Left hindlimb (tissue), 1 donor: ENCODE measurements around the gene RIN3.

Experiments
- DNase-seq: peaks from one replicate; pipeline ENCODE4 v3.0.0-alpha.2; 2018

Gene RIN3

DNA sequence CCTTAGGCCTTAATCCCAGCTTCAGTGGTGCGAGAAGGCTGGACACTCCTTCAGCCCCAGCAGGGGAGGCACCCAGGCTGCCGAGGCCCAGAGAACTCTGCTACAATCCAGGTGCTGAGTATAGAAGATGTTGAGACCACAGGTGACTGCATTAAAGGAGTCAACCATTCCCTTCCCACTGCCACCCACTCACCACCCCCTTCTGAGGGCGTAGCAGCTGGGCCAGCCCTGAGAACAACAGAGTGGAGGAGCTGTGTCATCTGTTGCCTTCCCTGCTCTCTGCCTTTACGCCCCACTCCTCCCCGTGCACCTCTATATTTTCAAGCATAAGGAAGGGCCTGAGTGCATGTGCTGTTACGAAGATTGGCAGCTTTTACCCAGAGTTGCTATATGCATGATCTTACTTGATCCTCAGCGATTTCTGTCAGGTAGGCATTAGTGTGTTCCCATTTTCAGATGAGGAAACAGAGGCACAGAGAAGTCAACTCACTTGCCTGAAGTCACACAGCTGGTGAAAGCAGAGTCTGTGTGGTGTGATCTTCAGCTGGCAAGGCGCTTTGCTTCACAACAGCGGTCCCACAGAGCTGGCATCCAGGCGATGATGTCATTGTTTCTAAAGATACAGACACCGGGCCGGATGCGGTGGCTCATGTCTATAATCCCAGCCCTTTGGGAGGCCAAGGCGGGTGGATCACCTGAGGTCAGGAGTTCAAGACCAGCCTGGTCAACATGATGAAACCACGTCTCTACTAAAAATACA lies 46.7 kb downstream of the RIN3 start:
- DNase-seq, result no peak

GRCh38 chr14:92561906-92562479 lies 48.4 kb downstream of the RIN3 start:
- no peak for DNase-seq

DNA sequence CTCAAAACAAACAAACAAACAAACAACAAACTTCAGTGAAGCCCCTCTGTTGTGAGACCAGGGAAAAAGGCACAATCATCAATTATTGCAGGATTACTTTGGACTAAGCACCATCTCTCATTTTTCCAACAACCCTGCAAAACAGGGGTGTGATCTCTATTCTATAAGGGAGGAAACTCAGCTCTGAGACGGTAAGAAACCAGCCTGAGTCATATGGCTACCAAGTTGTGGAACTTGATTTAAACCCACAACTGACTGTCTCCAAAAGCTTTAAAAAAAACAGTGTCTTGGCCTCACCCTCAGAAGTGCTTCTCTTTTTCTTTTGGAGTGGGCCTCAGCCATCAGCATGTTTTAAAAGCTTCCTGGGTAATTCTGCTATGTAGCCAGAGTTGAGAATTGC lies 49.8 kb downstream of the RIN3 start:
- no peak for DNase-seq

GRCh38 chr14:92563765-92564285 lies 50.2 kb downstream of the RIN3 start:
- no peak for DNase-seq

GRCh38 chr14:92564344-92565039 lies 50.9 kb downstream of the RIN3 start:
- no peak for DNase-seq

GRCh38 chr14:92565040-92565717 lies 51.6 kb downstream of the RIN3 start:
- DNase-seq, result no peak

DNA sequence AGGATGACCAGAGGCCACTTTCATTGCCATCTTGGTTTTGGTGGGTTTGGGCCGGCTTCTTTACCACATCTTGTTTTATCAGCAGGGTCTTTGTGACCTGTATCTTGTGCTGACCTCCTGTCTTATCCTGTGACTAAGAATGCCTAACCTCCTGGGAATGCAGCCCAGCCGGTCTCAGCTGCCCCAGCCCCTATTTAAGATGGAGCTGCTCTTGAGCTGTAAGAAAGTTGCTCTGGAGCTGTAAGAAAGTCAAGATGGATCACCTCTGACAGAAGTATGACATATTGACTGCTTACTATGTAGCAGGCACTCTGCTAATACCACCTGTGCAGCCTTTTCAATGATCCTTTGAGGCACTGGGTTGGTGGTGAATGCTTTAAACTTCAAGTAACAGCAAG lies 52.1 kb downstream of the RIN3 start:
- no peak for DNase-seq

GRCh38 chr14:92567173-92567725 lies 53.7 kb downstream of the RIN3 start:
- no peak for DNase-seq

GRCh38 chr14:92568621-92569479 lies 55.3 kb downstream of the RIN3 start:
- peak; percentile 15 for DNase-seq

- DNase-seq, result no peak
These were observed 57.2 kb downstream of the RIN3 start for GRCh38 chr14:92570674-92571262.

GRCh38 chr14:92572050-92572449 lies 58.5 kb downstream of the RIN3 start:
- DNase-seq, result no peak

GRCh38 chr14:92573761-92574498 lies 60.3 kb downstream of the RIN3 start:
- DNase-seq, result no peak

GRCh38 chr14:92575061-92575747 lies 61.6 kb downstream of the RIN3 start:
- DNase-seq, result no peak

- no peak for DNase-seq
These were observed 62.2 kb downstream of the RIN3 start for GRCh38 chr14:92575748-92576303.

- DNase-seq, result no peak
These were observed 63.8 kb downstream of the RIN3 start for GRCh38 chr14:92577321-92577742.

DNA sequence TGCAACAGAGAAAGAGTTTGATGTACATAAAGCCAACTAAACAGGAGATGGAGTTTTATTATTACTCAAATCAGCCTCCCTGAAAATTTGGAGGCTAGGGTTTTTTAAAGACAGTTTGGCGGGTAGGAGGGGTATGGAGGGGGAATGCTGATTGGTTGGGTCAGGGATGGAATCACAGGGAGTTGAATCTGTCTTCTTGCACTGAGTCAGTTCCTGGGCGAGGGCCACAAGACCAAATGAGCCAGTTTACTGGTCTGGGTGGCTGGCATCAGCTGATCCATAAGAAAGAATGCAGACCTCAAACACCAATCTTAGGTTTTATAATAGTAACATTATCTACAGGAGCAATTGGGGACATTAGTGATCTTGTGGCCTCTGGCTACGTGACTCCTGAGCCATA lies 64.9 kb downstream of the RIN3 start:
- DNase-seq, result no peak

DNA sequence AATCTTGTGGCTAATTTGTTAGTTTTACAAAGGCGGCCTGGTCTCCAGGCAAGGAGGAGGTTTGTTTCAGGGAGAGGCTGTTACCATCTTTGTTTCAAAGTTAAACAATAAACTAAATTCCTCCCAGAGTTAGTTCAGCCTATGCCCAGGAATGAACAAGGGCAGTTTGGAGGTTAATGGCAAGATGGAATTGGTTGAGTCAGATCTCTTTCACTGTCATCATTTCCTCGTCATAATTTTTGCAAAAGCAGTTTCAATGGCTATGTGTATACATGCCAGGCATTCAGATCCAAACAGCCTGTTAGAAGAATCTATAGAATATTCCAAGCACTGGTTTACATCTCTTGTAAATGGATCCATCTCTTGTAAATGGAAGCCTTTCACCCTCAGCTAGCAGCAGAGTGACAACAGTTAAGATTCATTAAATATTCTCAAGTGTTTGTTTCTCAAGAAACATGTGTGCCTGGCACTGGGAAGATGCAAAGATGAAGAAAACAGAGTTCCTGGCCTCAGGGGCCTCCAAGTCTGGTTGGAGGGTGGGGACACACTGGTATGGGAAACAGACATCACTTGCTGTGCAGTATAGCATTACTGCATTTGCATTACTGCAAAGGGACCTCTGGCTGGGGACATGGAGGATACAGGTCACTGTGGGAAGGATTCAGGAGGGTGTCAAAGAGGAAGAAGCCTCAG lies 65.8 kb downstream of the RIN3 start:
- no peak for DNase-seq

GRCh38 chr14:92581206-92581605 lies 67.6 kb downstream of the RIN3 start:
- DNase-seq, result no peak

DNA sequence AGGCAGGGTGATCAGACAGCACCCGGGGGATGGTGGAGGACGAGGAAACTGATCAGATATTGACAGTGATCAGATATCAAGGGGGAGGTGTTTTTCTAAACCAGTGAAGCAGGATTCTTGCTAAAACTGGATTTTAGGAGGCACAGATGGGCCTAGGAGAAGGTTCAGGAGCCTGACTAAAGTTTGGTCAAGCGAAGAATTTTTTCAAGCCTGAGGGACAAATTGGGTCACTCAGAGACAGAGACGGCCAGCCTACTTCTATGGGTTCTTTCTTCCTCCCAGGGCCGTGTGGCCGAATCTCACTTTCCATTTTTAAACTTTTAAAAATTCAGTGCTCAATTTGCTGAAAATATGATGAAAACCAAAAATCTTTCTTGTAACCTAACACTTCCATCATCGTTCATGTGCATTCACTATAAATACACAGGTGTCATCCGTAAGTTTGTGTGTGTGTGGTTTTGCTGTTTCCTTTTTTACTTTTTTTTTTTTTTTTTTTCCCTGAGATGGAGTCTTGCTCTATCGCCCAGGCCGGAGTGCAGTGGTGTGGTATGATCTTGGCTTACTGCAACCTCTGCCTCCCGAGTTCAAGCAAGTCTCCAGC lies 68.5 kb downstream of the RIN3 start:
- no peak for DNase-seq
